NCI-H1417 (cell line): ENCODE results near the gene ZSWIM5.
"Not testable (repeated sequence)": the region's sequence is repeated elsewhere in the genome, so short reads cannot be mapped to it uniquely, and the experiment has no call there.

Experiments
- DNase-seq, 3 experiments: peaks; one replicate each; lab custom pipeline; 2025; lab: John Stamatoyannopoulos, UW

The ZSWIM5 gene

GRCh38 chr1:45003741-45004140 is 202.7 kb downstream of the ZSWIM5 start:
- no peak for DNase-seq

DNA sequence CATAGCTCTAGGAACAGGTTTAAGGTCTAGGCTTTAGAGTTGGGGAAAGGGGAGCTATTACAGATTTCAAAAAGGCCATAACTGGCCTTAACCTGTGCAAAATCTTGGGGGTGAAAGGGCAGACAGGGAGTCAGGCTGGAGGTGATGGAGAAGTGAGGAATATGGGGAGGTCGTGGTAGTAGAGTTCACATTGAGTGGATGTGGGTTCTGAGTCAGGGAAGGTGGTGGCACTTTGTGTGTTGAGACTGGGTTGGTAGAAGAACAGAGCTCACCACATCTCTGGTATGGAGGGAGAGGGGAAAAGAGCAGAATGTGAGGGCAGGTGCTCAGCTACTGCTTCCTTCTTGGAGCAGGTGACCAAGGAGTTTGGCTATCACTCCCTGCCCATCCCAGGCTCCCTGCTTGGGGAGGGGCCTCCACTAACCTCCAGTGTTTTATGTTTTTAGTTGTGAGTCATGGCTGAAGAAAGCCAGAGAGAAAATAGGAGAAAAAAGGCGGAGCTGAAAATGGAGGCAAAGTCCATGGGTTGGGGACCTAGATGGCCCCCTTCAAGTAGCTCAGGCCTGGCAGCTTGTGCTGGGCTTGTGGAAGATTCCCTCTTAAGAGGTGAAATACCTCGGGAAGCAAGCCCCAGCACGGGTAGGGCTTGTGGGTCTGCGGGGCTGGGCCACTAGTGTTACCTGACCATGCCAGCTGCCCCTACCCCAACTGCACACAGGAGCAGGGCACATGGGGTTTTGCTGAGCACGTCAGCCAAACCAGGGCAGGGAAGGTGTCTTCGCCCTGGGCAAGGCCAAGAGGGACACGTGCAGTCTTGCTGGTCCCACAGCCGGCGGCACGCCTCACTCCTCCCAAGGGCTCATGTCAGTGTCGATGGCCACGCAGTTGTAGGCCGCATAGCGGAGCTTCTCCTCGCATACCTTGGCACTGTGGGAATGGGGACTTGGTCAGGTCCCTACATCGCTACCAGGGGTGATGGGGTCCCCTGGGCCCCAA is 203.5 kb downstream of the ZSWIM5 start:
- no peak for DNase-seq

DNA sequence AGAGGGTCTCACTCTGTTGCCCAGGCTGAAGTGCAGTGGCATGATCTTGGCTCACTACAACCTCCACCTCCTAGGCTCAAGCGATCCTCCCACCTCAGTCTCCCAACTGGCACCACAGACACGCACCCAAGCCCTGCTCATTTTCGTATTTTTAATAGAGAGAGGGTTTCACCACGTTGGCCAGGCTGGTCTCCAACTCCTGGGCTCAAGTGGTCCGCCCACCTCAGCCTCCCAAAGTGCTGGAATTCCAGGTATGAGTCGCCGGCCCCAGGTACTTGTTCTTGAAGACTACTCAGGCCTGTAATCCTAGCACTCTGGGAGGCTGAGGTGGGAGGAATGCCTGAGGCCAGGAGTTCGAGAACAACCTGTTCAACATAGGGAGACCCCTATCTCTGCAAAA is 204.8 kb downstream of the ZSWIM5 start:
- DNase-seq = not testable (repeated sequence)

DNA sequence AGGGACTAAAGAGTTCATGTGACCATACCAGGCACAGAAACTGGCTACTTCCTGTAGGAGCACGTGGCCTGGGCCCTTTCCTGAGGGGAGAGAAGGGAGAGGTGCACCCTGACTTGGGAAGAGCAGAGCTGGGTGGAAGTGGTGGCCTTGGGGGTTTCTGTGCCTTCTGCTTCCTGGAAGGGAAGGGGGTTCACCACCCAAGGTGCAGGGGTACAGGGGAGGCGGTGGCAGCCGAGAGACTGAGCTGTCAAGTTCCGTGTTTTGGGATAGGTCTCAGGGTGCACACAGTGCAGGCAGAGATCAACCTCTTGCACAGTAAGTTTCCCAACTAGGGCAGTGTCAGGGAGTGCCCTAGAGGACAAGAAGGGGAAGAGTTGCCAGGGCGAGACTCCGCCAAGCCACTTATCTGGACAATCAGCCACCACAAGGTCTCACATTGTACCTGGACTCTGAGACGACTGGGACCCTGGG is 205.4 kb downstream of the ZSWIM5 start:
- peak in 1 of 3 experiments; percentile 6 for DNase-seq

DNA sequence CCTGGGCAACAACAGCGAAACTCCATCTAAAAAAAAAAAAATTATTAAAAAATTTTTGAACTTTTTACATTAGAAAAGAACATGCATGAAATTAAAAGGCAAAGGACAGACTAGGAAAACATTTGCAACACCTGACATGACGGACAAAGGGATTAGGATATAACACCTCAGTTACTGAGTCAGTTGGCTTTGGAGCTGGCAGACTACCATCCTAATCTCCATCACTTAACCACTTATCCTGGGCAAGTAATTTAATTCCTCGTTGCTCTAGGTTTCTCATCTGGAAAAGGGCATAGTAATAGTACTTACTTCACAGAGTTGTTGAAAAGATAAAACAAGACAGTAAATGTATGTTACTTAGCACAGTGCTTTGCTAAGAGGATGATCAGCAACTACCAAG is 207.2 kb downstream of the ZSWIM5 start:
- no peak for DNase-seq

- no peak for DNase-seq
Observed at GRCh38 chr1:44995467-44996238, 210.8 kb downstream of the ZSWIM5 start.

GRCh38 chr1:44994309-44994898 is 212.0 kb downstream of the ZSWIM5 start:
- DNase-seq = no peak

DNA sequence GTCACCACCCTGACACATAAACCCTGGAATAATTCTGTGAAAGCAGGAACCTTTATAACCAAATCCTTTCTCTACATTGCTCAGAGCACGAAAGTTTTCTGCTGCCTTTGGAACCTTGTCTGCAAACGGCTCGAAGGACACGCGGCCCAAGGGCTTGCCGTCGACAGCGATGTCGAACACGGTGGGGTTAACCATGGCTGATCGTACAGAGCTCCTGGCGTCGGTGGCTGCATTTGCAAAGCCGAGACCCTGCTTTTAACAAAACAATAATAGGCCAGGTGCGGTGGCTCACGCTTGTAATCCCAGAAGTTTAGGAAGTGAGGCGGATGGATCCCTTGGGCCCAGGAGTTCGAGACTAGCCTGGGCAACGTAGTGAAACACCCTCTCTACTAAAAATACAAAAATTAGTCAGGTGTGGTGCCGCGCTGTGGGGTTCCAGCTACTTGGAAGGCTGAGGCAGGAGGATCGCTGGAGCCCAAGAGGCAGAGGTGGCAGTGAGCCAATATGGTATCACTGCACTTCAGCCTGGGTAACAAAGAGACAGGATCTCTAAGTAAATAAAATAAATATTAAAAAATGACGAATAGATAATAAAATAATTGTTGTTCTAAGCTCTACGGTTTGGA is 217.8 kb downstream of the ZSWIM5 start:
- no peak for DNase-seq

GRCh38 chr1:44985747-44986359 is 220.6 kb downstream of the ZSWIM5 start:
- DNase-seq = no peak

- not testable (repeated sequence) for DNase-seq
Observed at GRCh38 chr1:44977372-44977771, 229.0 kb downstream of the ZSWIM5 start.

- no peak for DNase-seq
Observed at GRCh38 chr1:44976252-44976651, 230.2 kb downstream of the ZSWIM5 start.

GRCh38 chr1:44973645-44974044 is 232.8 kb downstream of the ZSWIM5 start:
- no peak for DNase-seq

GRCh38 chr1:44970317-44970716 is 236.1 kb downstream of the ZSWIM5 start:
- DNase-seq = no peak
